ENCODE results near the gene KRT26.

DNA sequence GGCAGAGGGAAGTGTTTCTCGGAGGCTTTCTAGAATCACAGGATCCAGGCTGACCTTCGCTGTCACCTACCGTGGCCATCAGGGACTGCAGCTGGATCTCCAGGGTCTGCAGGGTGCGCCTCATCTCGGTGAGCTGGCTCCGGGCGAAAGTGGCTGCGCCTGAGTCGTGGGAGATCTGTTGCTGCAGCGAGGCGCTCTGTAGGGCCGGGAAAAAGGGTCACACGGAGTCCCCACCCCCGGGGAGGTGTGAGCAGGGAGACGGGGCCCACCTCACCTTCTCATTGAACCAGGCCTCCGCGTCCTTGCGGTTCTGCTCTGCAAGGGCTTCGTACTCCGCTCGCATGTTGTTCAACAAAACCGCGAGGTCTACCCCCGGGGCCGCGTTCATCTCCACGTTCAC is 24.8 kb upstream of the KRT26 start:
- TF ChIP-seq POLR2A (IDR thresholded peaks at IDR 0.05; ENCODE audit: low read length) = no peak
- no peak for TF ChIP-seq GATA1 (IDR thresholded peaks at IDR 0.05; ENCODE audit: low read depth, low read length)
